HG02884 (cell line): ENCODE results near the gene EHBP1.
A peak's percentile ranks its signal among the peaks of the same experiment; 100 is the strongest.

Experiments
- ATAC-seq: cut with Tn5 transposase; IDR thresholded peaks from one replicate; pipeline ENCODE4 v1.9.1; 2021; ENCODE audit warnings: mild to moderate bottlenecking, moderate library complexity; ENCODE audit not compliant: unreplicated experiment

The EHBP1 gene

GRCh38 chr2:62774555-62775366, 69.2 kb downstream of the EHBP1 start:
- no peak for ATAC-seq

- ATAC-seq: no peak
Measured at GRCh38 chr2:62775367-62775668, 69.8 kb downstream of the EHBP1 start.

DNA sequence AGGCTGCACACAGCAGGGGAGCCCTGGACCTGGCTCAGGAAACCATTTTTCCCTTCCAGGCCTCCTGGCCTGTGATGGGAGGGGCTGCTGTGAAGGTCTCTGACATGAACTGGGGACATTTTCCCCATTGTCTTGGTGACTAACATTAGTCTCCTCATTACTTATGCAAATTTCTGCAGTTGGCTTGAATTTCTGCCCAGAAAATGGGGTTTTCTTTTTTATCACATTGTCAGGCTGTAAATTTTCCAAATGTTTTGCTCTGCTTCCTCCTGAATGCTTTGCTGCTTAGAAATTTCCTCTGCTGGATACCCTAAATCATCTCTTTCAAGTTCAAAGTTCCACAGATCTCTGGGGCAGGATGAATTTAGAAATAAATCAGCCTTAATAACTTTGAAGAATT, 78.2 kb downstream of the EHBP1 start:
- ATAC-seq: no peak

DNA sequence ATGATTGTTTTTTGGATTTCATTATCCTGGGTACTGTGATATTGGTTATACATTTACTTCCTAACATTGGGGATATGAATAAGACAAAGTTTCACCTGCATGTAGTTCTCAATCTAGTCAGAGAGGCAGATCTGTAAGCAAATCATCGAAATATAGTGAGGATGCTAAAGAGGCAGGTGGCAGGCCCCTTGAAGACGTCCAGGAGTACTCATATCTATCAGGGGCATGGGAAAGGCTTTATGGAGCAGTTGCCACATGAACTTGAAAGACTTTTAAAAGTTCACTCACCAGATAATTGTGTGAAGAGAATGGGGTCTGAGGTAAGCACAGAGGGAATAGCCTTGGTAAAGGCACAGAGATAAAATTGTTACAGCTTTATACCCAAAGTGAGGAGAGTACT, 78.8 kb downstream of the EHBP1 start:
- no peak for ATAC-seq

DNA sequence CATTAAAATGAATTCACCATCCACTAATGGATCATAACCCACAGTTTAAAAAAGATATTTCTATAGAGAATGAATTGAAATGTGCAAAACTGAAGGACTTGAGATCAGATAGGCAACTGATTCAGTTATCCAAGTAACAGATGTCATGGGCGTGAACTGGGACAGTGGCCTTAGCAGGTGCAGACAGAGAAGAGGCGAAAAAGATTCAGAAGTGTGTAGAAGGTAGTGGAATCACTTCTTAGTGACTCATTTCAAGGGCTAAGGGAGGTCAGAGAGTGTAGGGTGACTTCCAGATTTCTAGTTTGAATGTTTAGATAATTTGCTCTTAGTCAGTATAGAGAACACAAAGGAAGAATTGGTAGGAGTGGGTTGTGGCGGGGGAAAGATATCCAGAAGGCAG, 79.7 kb downstream of the EHBP1 start:
- ATAC-seq: peak; percentile 55

DNA sequence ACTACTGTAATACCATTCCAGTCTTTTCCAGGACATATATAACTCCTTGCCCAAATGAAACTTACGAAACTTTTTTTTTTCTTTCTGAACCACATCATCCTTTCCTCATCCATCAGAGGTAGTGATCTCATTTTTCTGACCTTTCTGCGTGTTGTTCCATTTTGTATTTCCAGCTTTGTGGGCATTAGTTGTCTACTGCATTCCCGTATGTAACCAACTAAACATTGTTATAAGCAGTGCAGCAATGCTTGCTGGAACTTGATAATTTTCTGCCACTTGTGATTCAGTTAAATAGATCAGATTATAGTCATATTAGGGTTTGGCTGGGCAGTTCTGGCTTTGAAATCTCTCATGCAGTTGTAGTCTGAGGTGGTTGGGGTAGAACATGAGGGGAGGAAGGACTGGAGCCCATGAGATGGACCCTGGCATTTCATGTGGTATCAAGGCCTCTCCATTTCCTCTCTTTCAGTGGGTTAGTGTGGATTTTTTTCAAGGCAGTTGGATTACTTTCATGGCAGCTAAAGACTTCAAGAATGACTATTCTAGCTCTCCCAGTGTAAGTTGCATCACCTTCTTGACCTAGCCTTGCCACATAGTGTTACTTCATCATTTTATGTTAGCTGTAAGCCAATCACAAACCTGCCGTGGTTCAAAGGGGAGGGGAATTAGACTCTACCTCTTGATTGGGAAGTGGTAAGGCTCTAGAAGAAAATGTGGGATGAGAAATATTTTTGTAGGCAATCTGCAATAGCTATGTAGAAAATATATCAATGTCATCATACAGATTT, 80.5 kb downstream of the EHBP1 start:
- ATAC-seq: no peak

- ATAC-seq: peak; percentile 78
Measured at GRCh38 chr2:62787386-62787785, 81.9 kb downstream of the EHBP1 start.

- no peak for ATAC-seq
Measured at GRCh38 chr2:62789518-62789917, 84.0 kb downstream of the EHBP1 start.

GRCh38 chr2:62789918-62790317, 84.4 kb downstream of the EHBP1 start:
- ATAC-seq: no peak

GRCh38 chr2:62792408-62792807, 86.9 kb downstream of the EHBP1 start:
- ATAC-seq: no peak

GRCh38 chr2:62793213-62793612, 87.7 kb downstream of the EHBP1 start:
- ATAC-seq: no peak

DNA sequence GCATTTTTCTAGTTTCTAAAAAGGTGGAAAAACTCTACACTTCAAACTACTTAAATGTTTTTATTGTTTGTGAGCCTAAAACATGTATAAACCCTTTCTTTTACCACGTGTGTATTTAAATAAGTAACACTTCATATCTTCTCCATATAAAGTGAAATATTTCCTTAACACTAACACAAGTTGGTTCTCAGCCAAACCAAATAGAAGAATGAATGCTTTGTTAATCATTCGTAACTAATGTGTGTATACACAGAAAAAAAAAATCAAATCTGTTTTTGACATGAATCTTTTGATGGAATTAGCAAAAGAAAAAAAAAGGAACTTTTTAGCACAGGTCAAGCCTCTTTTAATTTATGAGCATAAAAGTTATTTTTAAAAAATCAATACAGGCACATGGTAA, 89.3 kb downstream of the EHBP1 start:
- no peak for ATAC-seq

DNA sequence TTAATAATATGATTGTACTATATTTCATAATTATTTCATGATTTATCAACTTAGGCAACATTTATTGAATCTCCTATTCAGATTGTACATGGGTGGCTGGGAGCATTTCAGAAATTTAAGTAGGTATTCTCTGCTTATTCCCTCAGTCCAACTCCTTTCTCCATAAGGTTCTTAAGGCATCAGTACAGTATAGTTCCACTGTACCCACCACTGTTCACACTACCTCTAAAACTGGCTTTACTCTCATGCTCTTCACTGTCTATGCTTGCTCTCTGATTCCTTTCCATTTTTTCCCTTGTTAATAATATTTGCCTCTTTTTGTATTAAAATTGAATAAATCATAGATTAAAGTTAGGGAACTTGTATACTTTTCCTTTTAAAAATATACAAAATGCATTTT, 89.8 kb downstream of the EHBP1 start:
- no peak for ATAC-seq

DNA sequence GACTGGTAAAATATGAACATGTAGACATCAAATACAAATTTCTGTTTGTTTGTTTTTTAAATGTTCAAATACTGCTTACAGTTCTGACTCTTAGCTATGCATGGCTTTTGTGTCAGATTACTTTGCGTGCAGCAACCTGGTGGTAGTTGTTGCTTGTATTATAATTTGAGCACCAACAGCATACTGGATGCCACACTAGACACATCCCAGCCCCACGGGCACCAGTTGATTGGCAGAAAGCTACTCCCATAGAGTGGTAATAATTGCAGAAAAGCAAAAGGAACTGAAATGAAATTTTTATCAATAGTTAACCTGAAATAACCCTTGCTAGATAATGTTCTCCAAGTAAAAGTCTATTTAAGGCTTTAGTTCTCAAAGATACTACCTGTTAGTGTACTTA, 91.6 kb downstream of the EHBP1 start:
- ATAC-seq: no peak

DNA sequence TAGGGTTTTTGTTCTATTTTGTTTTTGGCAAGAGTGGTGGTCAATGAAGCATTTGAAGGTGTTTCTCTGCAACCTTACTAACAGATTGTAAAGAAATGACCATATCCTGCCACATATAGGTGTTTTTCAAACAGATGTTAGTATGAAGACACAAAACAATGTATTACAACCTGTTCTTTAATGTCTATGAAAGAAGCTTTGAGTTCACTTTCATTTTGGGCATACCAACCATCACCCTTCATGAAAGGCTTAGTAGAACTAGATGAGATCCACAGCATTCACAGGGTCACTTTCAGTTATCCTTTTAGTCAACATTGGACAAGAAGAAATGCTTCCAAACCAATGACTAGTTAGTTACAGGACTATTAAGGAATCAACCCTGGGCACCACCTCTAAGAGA, 95.1 kb downstream of the EHBP1 start:
- no peak for ATAC-seq

- ATAC-seq: no peak
Measured at GRCh38 chr2:62801110-62801509, 95.6 kb downstream of the EHBP1 start.

DNA sequence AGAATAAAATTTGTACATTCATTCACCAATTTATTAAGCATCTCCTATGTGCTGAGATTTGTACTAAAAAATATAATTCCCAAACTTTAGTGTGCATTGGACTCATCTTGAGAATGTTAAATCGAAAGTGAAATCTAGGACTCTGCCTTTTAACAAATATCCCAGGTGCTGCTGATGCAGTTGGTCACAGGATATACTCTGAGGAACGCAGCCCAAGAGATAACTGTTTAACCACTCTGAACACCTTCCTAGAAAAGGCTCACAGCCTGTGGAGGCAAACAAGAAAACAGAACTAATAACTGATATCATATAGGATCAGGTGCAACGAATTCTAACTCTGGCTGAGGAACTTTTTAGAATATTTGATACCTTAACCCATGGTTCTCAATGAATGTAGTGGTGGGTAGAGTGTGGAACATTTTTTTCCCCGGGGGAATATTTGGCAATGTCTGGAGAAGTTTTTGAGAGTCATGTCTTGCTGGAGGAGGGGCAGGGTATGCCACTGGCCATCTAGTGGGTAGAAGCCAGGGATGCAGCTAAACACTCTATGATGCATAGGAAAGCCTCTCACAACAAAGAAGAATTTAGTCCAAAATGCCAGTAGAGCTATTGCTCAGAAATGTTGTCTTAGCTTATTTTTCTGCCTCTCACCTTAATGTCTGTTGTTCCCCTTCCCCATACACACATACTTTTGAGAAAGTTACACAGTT, 96.5 kb downstream of the EHBP1 start:
- no peak for ATAC-seq

DNA sequence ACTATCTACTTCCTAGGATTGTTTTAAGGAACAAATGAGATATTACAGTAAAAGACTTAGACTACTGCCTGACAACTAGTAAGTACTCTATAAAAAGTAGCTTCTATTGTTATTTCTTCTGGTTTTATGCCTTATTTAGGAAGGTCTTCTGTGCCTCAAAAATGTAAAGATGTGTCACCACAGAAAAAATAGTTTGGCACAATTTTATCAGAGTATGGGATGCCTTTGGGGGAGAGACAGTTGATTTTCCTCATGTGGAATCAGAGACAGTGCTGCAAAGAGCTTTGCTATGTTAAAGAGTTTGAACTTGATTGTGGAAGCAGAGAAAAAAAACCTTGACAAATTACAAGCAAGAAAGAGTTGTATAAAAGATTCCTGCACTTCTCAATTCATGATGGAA, 98.4 kb downstream of the EHBP1 start:
- ATAC-seq: no peak

DNA sequence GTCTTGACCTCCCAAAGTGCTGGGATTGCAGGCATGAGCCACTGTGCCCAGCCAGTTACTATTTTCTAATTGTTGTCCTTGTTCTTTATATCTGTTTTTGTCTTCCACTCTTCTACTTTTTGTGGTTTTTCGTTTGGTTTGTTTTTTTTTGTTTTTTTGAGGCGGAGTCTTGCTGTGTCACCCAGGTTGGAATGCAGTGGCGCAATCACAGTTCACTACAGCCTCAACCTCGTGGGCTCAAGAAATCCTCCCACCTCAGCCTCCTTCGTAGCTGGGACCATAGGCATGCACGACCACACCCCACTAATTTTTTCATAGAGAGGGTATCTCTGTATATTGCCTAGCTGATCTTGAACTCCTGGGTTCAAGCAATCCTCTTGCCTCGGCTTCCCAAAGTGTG, 100.7 kb downstream of the EHBP1 start:
- ATAC-seq: no peak

- no peak for ATAC-seq
Measured at GRCh38 chr2:62808554-62808953, 103.0 kb downstream of the EHBP1 start.

- no peak for ATAC-seq
Measured at GRCh38 chr2:62811086-62811485, 105.6 kb downstream of the EHBP1 start.

GRCh38 chr2:62811972-62812371, 106.5 kb downstream of the EHBP1 start:
- no peak for ATAC-seq
